TTC549 (cell line): ENCODE results near the gene DOC2A.
"Not testable (repeated sequence)": the region's sequence is repeated elsewhere in the genome, so short reads cannot be mapped to it uniquely, and the experiment has no call there.

ENCODE experiments used
- FAIRE-seq: peaks from 2 replicates; lab custom pipeline; 2012; peaks lifted over from hg19 to GRCh38; lab: Jason Lieb, UNC

The DOC2A gene

GRCh38 chr16:29972992-29973383 is 37.8 kb downstream of the DOC2A start:
- FAIRE-seq = no peak

GRCh38 chr16:29972500-29972899 is 38.3 kb downstream of the DOC2A start:
- no peak for FAIRE-seq

GRCh38 chr16:29971304-29971703 is 39.5 kb downstream of the DOC2A start:
- FAIRE-seq = no peak

GRCh38 chr16:29968205-29968604 is 42.6 kb downstream of the DOC2A start:
- FAIRE-seq = no peak

- no peak for FAIRE-seq
Measured at GRCh38 chr16:29963021-29963743, 47.6 kb downstream of the DOC2A start.

GRCh38 chr16:29962344-29962994 is 48.4 kb downstream of the DOC2A start:
- FAIRE-seq = no peak

- no peak for FAIRE-seq
Measured at GRCh38 chr16:29961479-29962343, 49.1 kb downstream of the DOC2A start, which contains the start of gene TMEM219. TMEM219 (plus strand) TSS chr16:29962079; CDS start chr16:29963144, 1,065 bp downstream.

GRCh38 chr16:29961127-29961478 is 49.7 kb downstream of the DOC2A start:
- FAIRE-seq = no peak

- FAIRE-seq = not testable (repeated sequence)
Measured at GRCh38 chr16:29959821-29960220, 51.0 kb downstream of the DOC2A start.

GRCh38 chr16:29959293-29959692 is 51.5 kb downstream of the DOC2A start:
- no peak for FAIRE-seq

GRCh38 chr16:29958756-29959155 is 52.1 kb downstream of the DOC2A start:
- no peak for FAIRE-seq
